Coronary artery (tissue), 2 donors: ENCODE results near the gene PHOSPHO1.

Source experiments
- DNase-seq: peaks from one replicate; pipeline ENCODE4 v3.0.0-alpha.2; 2017; ENCODE audit warnings: low spot score
- H3K27ac ChIP-seq, 2 donors: fragments of 200-600 bp; sonication (generic); one replicate each; pipeline ENCODE4 v1.5.1; 2016 to 2019
- H3K4me3 ChIP-seq: fragments of 200-600 bp; sonication (generic); 2 replicates; pipeline ENCODE4 v1.5.1; 2016; ENCODE audit warnings: mild to moderate bottlenecking, moderate library complexity
- CTCF ChIP-seq: fragments of 200-600 bp; sonication (generic); IDR thresholded peaks from one replicate; pipeline ENCODE4 v1.5.1; 2019; ENCODE audit warnings: antibody characterized with exemption

The PHOSPHO1 gene

GRCh38 chr17:49224997-49225337, 5.6 kb downstream of the PHOSPHO1 start:
- peak overlapping the region; percentile 39 for H3K4me3 ChIP-seq
- DNase-seq: no peak
- H3K27ac ChIP-seq: no peak overlapping the region
- TF ChIP-seq CTCF: no peak

- peak overlapping the region; percentile 39 for H3K4me3 ChIP-seq
- no peak for DNase-seq
- TF ChIP-seq CTCF: no peak
- no peak overlapping the region for H3K27ac ChIP-seq
These were observed 6.2 kb downstream of the PHOSPHO1 start for GRCh38 chr17:49224198-49224996.

GRCh38 chr17:49223517-49224197, 6.9 kb downstream of the PHOSPHO1 start:
- peak; percentile 67 for TF ChIP-seq CTCF
- no peak for DNase-seq
- Histone ChIP-seq H3K4me3 (peak overlapping the region; percentile 39), H3K27ac (no peak overlapping the region)

- Histone ChIP-seq H3K4me3 (peak overlapping the region; percentile 39), H3K27ac (no peak overlapping the region)
- DNase-seq: no peak
- no peak for TF ChIP-seq CTCF
These were observed 7.4 kb downstream of the PHOSPHO1 start for GRCh38 chr17:49223168-49223516.

- DNase-seq: no peak
- H3K4me3 ChIP-seq: no peak overlapping the region
- TF ChIP-seq CTCF: no peak
- H3K27ac ChIP-seq: no peak overlapping the region
These were observed 10.6 kb downstream of the PHOSPHO1 start for GRCh38 chr17:49219987-49220386.

GRCh38 chr17:49218941-49219913, 11.4 kb downstream of the PHOSPHO1 start:
- peak overlapping the region in 1 of 2 donors; percentile 45 for H3K27ac ChIP-seq
- no peak for DNase-seq
- TF ChIP-seq CTCF: no peak
- H3K4me3 ChIP-seq: peak overlapping the region; percentile 34
